ENCODE data around the gene SAMD4B. TPM values are rescaled to one million over a fixed set of nuclear protein-coding genes. Genes with fewer than 3 reads are reported as not detected.

SAMD4B gene
- total and polyA plus RNA-seq, 9 donors, result 59.0 to 139 (median 110) TPM

GRCh38 chr19:39385629-39386411, 43.6 kb downstream of the SAMD4B start:
- Histone ChIP-seq H3K36me3 (no peaks in the 10 kb centered on the region), H3K27me3 (no peaks in the 10 kb centered on the region), H3K4me1 (ENCODE audit: insufficient read depth) (peaks cover 3% of the 10 kb centered on the region), H3K9me3 (no peaks in the 10 kb centered on the region), H3K4me3 (no peak overlapping the region), H3K27ac (no peak overlapping the region)
- intact Hi-C loops (cut with DNase I), result no loop called here
- TF ChIP-seq EP300 (IDR thresholded peaks at IDR 0.05) (no peak), CTCF (IDR thresholded peaks at IDR 0.05) (no peak), POLR2A (IDR thresholded peaks at IDR 0.05) (no peak)
- WGBS, 3 donors, result 73 to 77% (median 74%) methylated on average over 20 of the region's 20 CpGs
- DNase-seq, result peak in 1 of 5 donors; percentile 22

GRCh38 chr19:39386557-39386956, 44.3 kb downstream of the SAMD4B start:
- intact Hi-C loops (cut with DNase I), result no loop called here
- Histone ChIP-seq H3K9me3 (no peaks in the 10 kb centered on the region), H3K4me1 (ENCODE audit: insufficient read depth) (peaks cover 3% of the 10 kb centered on the region), H3K4me3 (no peak overlapping the region), H3K27ac (no peak overlapping the region), H3K27me3 (no peaks in the 10 kb centered on the region), H3K36me3 (no peaks in the 10 kb centered on the region)
- peak in 1 of 5 donors; percentile 20 for DNase-seq
- TF ChIP-seq POLR2A (IDR thresholded peaks at IDR 0.05) (no peak), CTCF (IDR thresholded peaks at IDR 0.05) (no peak), EP300 (IDR thresholded peaks at IDR 0.05) (no peak)
- WGBS, 3 donors, result 71 to 81% (median 73%) methylated on average over 7 of the region's 7 CpGs

- 55 to 76% (median 56%) methylated on average over 5 of the region's 5 CpGs for WGBS, 3 donors
- Histone ChIP-seq H3K9me3 (no peaks in the 10 kb centered on the region), H3K36me3 (no peaks in the 10 kb centered on the region), H3K27ac (no peak overlapping the region), H3K4me1 (ENCODE audit: insufficient read depth) (peaks cover 3% of the 10 kb centered on the region), H3K4me3 (no peak overlapping the region), H3K27me3 (no peaks in the 10 kb centered on the region)
- TF ChIP-seq POLR2A (IDR thresholded peaks at IDR 0.05) (no peak), EP300 (IDR thresholded peaks at IDR 0.05) (no peak), CTCF (IDR thresholded peaks at IDR 0.05) (no peak)
- peak in 1 of 5 donors; percentile 17 for DNase-seq
- intact Hi-C loops (cut with DNase I), result no loop called here
These were observed 46.4 kb downstream of the SAMD4B start for GRCh38 chr19:39388657-39389056.

- H3K27ac ChIP-seq, result peak overlapping the region; percentile 91 to 99
- WGBS, 3 donors, result 45 to 55% (median 52%) methylated on average over 13 of the region's 13 CpGs
- H3K27me3 ChIP-seq, result no peaks in the 10 kb centered on the region
- no peaks in the 10 kb centered on the region for H3K36me3 ChIP-seq
- H3K4me1 ChIP-seq (ENCODE audit: insufficient read depth), result peaks cover 3% of the 10 kb centered on the region
- peak overlapping the region; percentile 68 for H3K4me3 ChIP-seq
- TF ChIP-seq POLR2A (IDR thresholded peaks at IDR 0.05), result no peak
- TF ChIP-seq CTCF (IDR thresholded peaks at IDR 0.05), result no peak
- no peak for TF ChIP-seq EP300 (IDR thresholded peaks at IDR 0.05)
- DNase-seq, result peak in 1 of 5 donors; percentile 37
- intact Hi-C loops (cut with DNase I), result loop anchor here in 1 of 4 donors (10.0 kb wide), 1 partner anchor 145 kb away; the partner anchor contains the start of gene EID2B
- no peaks in the 10 kb centered on the region for H3K9me3 ChIP-seq
These were observed 47.6 kb downstream of the SAMD4B start for GRCh38 chr19:39389631-39390414.
